Type B pancreatic cell (in vitro differentiated cells): ENCODE data around the gene OR7C1. TPM values are rescaled to one million over a fixed set of nuclear protein-coding genes. Genes with fewer than 3 reads are reported as not detected.
A peak's percentile ranks its signal among the peaks of the same experiment; 100 is the strongest.

Experiments
- DNase-seq: peaks from one replicate; pipeline ENCODE4 v3.0.0; 2021; ENCODE audit warnings: mixed read lengths; ENCODE audit not compliant: unreplicated experiment; ENCODE audit errors: extremely low spot score
- H3K27ac Mint-ChIP-seq: 2 replicates; pipeline ENCODE4 v1.8.0; 2021; ENCODE audit warnings: mild to moderate bottlenecking, mixed read lengths
- H3K27me3 Mint-ChIP-seq: 2 replicates; pipeline ENCODE4 v1.8.0; 2021; ENCODE audit warnings: mixed read lengths
- H3K36me3 Mint-ChIP-seq: 2 replicates; pipeline ENCODE4 v1.8.0; 2021; ENCODE audit warnings: mixed read lengths
- H3K4me1 Mint-ChIP-seq: one replicate; pipeline ENCODE4 v1.8.0; 2021; ENCODE audit warnings: mixed read lengths; ENCODE audit not compliant: unreplicated experiment
- H3K4me3 Mint-ChIP-seq: 2 replicates; pipeline ENCODE4 v1.8.0; 2021; ENCODE audit warnings: mild to moderate bottlenecking, mixed read lengths
- H3K9me3 Mint-ChIP-seq: 2 replicates; pipeline ENCODE4 v1.8.0; 2021; ENCODE audit warnings: mixed read lengths
- CTCF ChIP-seq: fragments of 200-600 bp; sonication (generic); conservative IDR thresholded peaks from 2 replicates; pipeline ENCODE4 v1.5.0; 2021; ENCODE audit warnings: antibody characterized with exemption, mild to moderate bottlenecking
- total RNA-seq: library from RNA; stranded (reverse); gene quantifications from 2 replicates; pipeline ENCODE4 v1.2.1, GENCODE V29; 2021; ENCODE audit warnings: low replicate concordance

OR7C1 gene
- total RNA-seq, 1 donor from 2014 or later = not detected

GRCh38 chr19:14763497-14764145 lies 71.4 kb downstream of the OR7C1 start:
- no peaks in the 10 kb centered on the region for H3K4me1 Mint-ChIP-seq
- H3K27ac Mint-ChIP-seq = no peak overlapping the region
- DNase-seq = no peak
- TF ChIP-seq CTCF = no peak
- no peaks in the 10 kb centered on the region for H3K36me3 Mint-ChIP-seq
- H3K9me3 Mint-ChIP-seq = no peaks in the 10 kb centered on the region
- H3K27me3 Mint-ChIP-seq = no peaks in the 10 kb centered on the region
- no peak overlapping the region for H3K4me3 Mint-ChIP-seq

- H3K27me3 Mint-ChIP-seq = peaks cover 4% of the 10 kb centered on the region
- H3K36me3 Mint-ChIP-seq = no peaks in the 10 kb centered on the region
- H3K4me3 Mint-ChIP-seq = no peak overlapping the region
- H3K27ac Mint-ChIP-seq = no peak overlapping the region
- DNase-seq = no peak
- no peaks in the 10 kb centered on the region for H3K9me3 Mint-ChIP-seq
- no peak for TF ChIP-seq CTCF
- no peaks in the 10 kb centered on the region for H3K4me1 Mint-ChIP-seq
Observed at GRCh38 chr19:14762111-14762510, 72.9 kb downstream of the OR7C1 start.

GRCh38 chr19:14761607-14762006 lies 73.4 kb downstream of the OR7C1 start:
- TF ChIP-seq CTCF = no peak
- Mint-ChIP-seq H3K4me3 (no peak overlapping the region), H3K27me3 (peaks cover 4% of the 10 kb centered on the region), H3K36me3 (no peaks in the 10 kb centered on the region), H3K4me1 (no peaks in the 10 kb centered on the region), H3K27ac (no peak overlapping the region), H3K9me3 (no peaks in the 10 kb centered on the region)
- DNase-seq = no peak

- no peaks in the 10 kb centered on the region for H3K4me1 Mint-ChIP-seq
- no peak overlapping the region for H3K27ac Mint-ChIP-seq
- no peak for DNase-seq
- peaks cover 4% of the 10 kb centered on the region for H3K27me3 Mint-ChIP-seq
- peak overlapping the region; percentile 51 for H3K4me3 Mint-ChIP-seq
- H3K9me3 Mint-ChIP-seq = no peaks in the 10 kb centered on the region
- no peak for TF ChIP-seq CTCF
- peaks cover 6% of the 10 kb centered on the region for H3K36me3 Mint-ChIP-seq
Observed at GRCh38 chr19:14758816-14759215, 76.2 kb downstream of the OR7C1 start.

GRCh38 chr19:14748601-14749000 lies 86.4 kb downstream of the OR7C1 start:
- Mint-ChIP-seq H3K4me1 (no peaks in the 10 kb centered on the region), H3K9me3 (no peaks in the 10 kb centered on the region), H3K27ac (no peak overlapping the region), H3K36me3 (no peaks in the 10 kb centered on the region), H3K4me3 (no peak overlapping the region), H3K27me3 (no peaks in the 10 kb centered on the region)
- DNase-seq = no peak
- no peak for TF ChIP-seq CTCF

Other genes starting within 250 kb of the OR7C1 start
- not detected in 2 replicates for gene ADGRE3, start 160.3 kb downstream of the OR7C1 start, total RNA-seq
- 11.1 and 22.5 TPM in 2 replicates for gene ZNF333, start 145.1 kb downstream of the OR7C1 start, total RNA-seq
- 1.1 and 10.3 TPM in 2 replicates for gene ADGRE2, start 56.6 kb downstream of the OR7C1 start, total RNA-seq
- not detected in 2 replicates for gene OR7A5, start within 50 bp of the OR7C1 start, total RNA-seq
- gene OR7A10, start 13.7 kb upstream of the OR7C1 start, total RNA-seq = not detected in 2 replicates
- not detected in 2 replicates for gene OR7A17, start 50.9 kb upstream of the OR7C1 start, total RNA-seq
- not detected in 2 replicates for gene OR7C2, start 106.3 kb upstream of the OR7C1 start, total RNA-seq
- 6.4 and 15.2 TPM in 2 replicates for gene SLC1A6, start 144.7 kb upstream of the OR7C1 start, total RNA-seq
- gene CASP14, start 214.3 kb upstream of the OR7C1 start, total RNA-seq = not detected in 2 replicates
- not detected in 2 replicates for gene OR1I1, start 247.0 kb upstream of the OR7C1 start, total RNA-seq